D721Med (cell line): ENCODE measurements around the gene PHLDB2.

ENCODE experiments used
- DNase-seq: peaks from one replicate; pipeline ENCODE4 v3.0.0; 2011; ENCODE audit warnings: low spot score; ENCODE audit not compliant: insufficient read length
- FAIRE-seq: peaks from 2 replicates; lab custom pipeline; 2011; peaks lifted over from hg19 to GRCh38; lab: Jason Lieb, UNC
- TF ChIP-seq, protein P1 (sequence below): IDR thresholded peaks from 2 replicates; pipeline ENCODE4 v1.5.1; 2012; ENCODE audit warnings: mild to moderate bottlenecking, control low read depth; ENCODE audit not compliant: insufficient read depth; ENCODE audit errors: missing control alignments

The PHLDB2 gene

DNA sequence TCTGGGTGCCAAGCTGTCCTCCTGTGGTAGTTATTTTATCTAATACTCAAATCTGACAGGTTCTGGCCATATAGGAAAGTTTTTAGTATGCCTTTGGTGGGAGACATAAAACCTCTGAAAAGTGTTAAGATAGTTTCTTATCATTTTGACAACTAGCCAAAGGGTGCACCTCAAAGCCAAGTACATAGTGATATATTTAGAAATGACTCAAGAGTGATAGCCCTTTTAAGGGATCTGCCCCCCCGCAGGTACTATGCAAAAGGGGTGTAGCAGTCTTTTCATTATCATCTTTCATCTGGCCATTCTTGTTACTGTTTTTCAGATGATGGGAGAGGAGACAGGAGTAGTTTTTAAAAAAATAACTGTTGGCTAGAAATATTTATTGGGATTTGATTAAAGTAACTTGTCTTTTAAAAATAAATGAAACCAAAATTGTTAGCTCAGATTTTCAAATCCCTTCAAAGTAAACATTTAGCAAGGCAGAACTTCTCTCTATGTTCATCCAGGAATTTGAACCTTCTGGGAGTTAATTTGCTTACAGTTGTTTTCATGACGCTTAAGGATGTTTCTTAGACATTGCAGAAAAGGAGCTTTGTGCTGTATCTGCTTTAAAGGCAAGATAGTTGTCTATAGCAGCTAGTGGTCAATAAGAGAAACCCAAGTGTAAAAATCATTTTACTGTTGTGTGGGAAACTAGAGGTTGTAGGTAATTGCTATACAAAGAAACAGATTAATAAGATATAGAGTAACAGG lies 5.1 kb downstream of the PHLDB2 start:
- DNase-seq (no peak), FAIRE-seq (no peak)
- TF ChIP-seq, protein P1, sequence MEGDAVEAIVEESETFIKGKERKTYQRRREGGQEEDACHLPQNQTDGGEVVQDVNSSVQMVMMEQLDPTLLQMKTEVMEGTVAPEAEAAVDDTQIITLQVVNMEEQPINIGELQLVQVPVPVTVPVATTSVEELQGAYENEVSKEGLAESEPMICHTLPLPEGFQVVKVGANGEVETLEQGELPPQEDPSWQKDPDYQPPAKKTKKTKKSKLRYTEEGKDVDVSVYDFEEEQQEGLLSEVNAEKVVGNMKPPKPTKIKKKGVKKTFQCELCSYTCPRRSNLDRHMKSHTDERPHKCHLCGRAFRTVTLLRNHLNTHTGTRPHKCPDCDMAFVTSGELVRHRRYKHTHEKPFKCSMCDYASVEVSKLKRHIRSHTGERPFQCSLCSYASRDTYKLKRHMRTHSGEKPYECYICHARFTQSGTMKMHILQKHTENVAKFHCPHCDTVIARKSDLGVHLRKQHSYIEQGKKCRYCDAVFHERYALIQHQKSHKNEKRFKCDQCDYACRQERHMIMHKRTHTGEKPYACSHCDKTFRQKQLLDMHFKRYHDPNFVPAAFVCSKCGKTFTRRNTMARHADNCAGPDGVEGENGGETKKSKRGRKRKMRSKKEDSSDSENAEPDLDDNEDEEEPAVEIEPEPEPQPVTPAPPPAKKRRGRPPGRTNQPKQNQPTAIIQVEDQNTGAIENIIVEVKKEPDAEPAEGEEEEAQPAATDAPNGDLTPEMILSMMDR = no peak

DNA sequence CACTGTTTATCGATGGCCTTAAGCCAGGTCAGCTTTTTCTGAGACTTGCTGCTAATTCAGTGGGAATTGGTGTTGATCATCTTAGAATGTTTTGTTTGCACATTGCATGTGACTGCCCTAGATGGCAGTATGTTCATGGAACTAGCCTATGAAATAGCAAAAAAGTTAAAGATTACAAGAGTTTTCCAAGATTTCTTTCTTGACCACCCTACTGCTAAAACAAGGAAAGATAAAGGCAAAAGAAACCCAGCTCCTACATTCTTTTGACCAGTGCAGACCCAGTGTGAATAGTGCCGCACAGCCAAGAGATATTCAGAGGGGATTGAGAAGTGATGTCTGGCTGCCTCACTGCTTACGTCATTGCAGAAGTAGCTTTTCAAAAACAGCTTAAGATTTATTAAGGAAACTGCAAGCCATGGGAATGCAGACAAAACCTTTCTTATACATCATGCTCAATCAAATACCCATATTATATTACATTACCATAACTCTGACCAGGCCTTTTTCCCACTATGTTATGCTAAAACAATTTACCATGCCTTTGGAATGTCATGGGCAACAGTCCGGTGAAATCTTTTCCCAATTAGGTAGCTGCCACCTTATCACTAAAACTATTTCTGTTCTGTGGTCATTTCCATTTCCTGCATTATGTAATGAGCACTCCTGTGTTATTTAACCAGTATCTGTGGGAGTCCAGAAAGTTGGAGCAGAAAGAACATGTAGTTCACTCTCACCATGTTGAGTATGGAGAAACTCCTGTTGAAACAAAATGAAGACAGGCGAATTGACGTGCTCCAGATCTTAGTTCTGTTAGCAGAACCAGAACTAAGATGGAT lies 6.0 kb downstream of the PHLDB2 start:
- TF ChIP-seq, protein P1 = peak; percentile 29
- no peak for DNase-seq
- peak; percentile 51 for FAIRE-seq

DNA sequence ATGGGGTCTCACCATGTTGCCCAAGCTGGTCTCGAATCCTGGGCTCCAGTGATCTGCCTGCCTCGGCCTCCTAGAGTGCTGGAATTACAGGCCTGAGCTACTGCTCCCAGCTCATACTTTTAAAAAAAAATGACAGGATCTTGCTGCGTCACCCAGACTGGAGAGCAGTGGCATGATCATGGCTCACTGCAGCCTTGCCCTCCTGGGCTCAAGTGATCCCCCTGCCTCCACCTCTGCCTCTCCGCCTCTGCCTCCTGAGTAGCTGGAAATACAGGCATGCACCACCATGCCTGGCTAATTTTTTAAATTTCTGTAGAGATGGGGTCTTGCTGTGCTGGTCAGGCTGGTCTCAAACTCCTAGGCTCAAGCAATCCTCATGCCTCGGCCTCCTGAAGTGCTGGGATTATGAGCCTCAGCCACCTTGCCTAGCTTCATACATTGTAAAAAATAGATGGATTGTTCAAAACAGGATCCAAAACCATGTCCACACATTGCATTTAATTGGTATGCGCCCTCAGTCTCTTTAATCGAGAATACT lies 8.9 kb downstream of the PHLDB2 start:
- DNase-seq (no peak), FAIRE-seq (no peak)
- TF ChIP-seq, protein P1 = no peak

DNA sequence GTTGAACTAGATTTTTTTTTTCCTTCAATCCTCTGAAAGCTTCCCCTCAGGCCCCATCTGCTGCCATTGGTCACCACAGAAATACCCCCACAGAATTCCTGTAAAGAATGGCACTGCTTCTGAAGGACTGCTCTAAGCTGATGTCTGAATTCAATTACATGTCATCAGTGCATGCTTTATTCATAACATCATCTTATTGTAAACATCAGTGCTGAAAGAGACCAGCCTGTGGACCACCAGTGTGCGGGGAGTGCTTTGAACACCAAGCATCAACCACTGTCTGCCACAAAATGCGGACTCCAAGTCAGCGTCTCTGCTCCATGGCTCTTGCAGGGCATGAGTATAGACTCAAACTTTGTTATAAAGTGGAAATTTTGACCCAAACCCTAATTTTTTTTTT lies 11.6 kb downstream of the PHLDB2 start:
- TF ChIP-seq, protein P1 = no peak
- FAIRE-seq (no peak), DNase-seq (no peak)

DNA sequence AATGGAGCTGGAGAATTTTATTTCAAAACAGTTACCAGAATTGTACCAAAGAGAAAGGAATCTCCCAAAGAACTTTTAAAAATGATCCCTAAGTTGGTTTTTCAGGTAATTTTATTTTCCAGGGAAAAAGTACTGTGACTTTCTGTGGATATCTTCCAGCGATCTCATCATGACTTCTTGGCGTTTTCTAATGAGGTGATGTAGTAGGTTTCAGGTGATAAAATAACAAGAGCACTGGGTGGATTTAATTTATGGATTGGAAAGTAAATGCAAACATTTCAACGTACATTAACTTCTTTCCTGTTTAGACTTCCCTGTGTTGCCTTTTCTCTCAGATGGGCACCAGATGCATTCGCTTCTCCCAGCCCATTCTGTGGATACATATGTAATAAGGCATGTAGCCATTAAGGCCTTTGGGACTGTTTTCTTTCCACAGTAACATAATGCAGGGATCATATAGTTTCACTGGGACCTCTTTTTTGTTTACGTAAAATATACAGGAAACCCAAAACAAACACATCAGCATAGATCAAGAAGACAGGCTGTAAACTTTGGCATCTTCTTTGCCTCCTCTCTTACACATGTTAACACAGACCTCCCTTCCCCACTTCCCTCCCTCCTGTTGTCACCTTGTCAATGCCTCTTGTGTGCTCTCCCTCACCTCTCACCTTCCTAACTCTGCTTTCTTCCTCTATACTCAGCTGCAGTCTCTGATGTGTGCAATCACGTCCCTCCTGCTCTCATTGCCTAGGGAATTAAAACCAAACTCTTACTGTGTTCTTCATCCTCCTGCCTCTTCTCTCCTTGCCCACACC lies 13.0 kb downstream of the PHLDB2 start:
- TF ChIP-seq, protein P1 = no peak
- FAIRE-seq (peak; percentile 51), DNase-seq (no peak)

DNA sequence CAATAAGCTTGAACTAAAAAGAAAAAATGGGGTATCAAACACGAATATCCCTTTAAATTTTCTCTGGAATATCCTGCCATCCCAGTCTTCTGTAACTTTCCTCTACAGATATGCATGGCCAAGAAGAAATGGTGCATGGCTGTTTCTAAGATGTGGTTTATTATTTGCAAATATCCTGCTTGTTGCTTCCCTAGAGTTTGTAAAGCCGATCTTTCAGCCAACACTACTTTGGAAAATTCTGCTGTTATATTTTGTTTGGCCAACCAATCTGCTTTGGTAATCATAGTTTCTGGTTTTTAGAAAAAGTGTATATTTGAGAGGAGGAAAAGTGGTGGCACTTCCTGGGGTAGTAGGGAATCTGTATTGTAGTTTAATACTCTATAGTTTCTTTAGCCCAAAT lies 13.9 kb downstream of the PHLDB2 start:
- TF ChIP-seq, protein P1 = no peak
- FAIRE-seq = peak; percentile 21
- no peak for DNase-seq
